ENCODE measurements around the gene GAD2.
"Not testable (repeated sequence)": the region's sequence is repeated elsewhere in the genome, so short reads cannot be mapped to it uniquely, and the experiment has no call there.

GAD2 gene

DNA sequence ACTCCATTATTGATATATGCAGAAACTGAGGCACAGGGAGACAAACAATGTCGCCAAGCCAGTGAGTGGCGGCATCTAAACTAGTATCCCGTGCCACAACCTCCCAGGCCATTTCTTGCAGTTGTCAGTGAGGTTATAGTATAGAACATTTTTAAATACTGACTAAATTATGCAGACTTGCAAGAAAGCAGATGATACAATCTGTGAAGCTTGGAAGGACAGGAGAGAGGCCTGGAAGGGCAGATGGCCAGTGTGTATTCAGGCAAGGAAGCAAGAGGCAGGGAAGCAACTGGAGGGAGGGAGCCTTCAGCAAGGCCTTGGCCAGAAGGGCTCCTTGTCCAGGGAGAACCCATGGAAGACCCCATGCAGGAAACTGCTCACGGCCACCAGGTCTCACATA is 111.2 kb downstream of the GAD2 start:
- Mint-ChIP-seq H3K4me1 (peaks cover 6% of the 10 kb centered on the region), H3K4me3 (no peak overlapping the region), H3K27ac (no peak overlapping the region), H3K27me3 (no peaks in the 10 kb centered on the region), H3K9me3 (no peaks in the 10 kb centered on the region)
- DNase-seq (no peak), ATAC-seq (no peak)

DNA sequence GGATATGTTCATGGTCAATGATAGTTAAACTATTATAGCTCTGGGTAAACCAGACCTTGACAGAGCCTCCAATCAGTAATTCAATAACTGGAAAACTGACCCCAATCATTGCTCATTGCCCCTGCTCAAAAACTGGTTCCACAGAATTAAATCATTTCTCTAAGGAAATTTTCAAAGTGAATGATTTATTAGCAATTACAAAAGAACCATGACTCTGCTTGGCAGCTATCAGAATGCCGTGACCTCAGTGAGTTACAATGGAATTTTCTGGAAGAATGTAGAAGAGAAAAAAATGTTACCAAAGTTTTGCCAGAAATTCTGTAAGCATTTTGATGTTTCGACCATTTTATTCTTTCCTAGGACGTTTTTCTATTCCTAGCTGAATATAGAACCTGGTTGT is 114.8 kb downstream of the GAD2 start:
- Mint-ChIP-seq H3K27me3 (no peaks in the 10 kb centered on the region), H3K9me3 (peaks cover 0 to 6% of the 10 kb centered on the region in 2 donors), H3K4me3 (no peak overlapping the region), H3K27ac (no peak overlapping the region), H3K4me1 (peaks cover 16% of the 10 kb centered on the region)
- no peak for ATAC-seq
- no peak for DNase-seq

GRCh38 chr10:26334232-26334931 is 117.8 kb downstream of the GAD2 start:
- DNase-seq (no peak), ATAC-seq (no peak)
- H3K9me3 Mint-ChIP-seq, result peaks cover 0 to 6% of the 10 kb centered on the region in 2 donors
- H3K4me1 Mint-ChIP-seq, result peaks cover 16% of the 10 kb centered on the region
- no peaks in the 10 kb centered on the region for H3K27me3 Mint-ChIP-seq
- H3K27ac Mint-ChIP-seq, result no peak overlapping the region
- no peak overlapping the region for H3K4me3 Mint-ChIP-seq

GRCh38 chr10:26334932-26335573 is 118.5 kb downstream of the GAD2 start:
- DNase-seq, result peak; percentile 64 to 68

DNA sequence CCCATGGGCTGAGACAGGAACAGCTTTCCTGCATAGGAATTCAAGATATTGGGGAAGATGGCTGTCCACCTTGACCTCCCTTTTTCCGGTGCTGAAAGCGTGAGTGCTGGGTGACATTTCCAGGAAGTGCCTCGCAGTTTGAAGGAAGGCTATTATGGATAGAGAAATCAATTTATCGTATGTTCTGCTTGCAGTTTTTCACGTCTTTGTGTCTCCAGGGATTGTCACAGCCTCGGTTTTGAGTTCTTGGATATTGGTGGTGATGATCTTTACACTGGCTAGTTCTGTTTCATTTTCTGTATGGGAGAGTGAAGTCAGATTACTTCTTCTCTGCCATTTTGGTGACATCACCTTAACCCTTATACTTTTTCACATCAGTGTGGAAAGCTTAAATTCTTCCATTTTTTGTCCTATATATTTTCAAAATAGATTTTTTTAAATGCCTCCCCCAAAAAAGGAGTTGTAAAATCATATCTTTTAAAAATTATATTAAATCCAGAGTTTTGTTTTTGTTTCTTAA is 119.1 kb downstream of the GAD2 start:
- Mint-ChIP-seq H3K27me3 (no peaks in the 10 kb centered on the region), H3K4me1 (peaks cover 10% of the 10 kb centered on the region), H3K27ac (peak overlapping the region; percentile 89 to 94), H3K9me3 (peaks cover 0 to 6% of the 10 kb centered on the region in 2 donors), H3K4me3 (peak overlapping the region; percentile 82)
- ATAC-seq (peak; percentile 67), DNase-seq (no peak)

More at GRCh38 chr10:26334932-26335573, 118.5 kb downstream of the GAD2 start:
- Mint-ChIP-seq H3K4me1 (peaks cover 10% of the 10 kb centered on the region), H3K4me3 (peak overlapping the region; percentile 82), H3K27me3 (no peaks in the 10 kb centered on the region), H3K9me3 (peaks cover 0 to 6% of the 10 kb centered on the region in 2 donors), H3K27ac (peak overlapping the region; percentile 89 to 94)
- ATAC-seq, result peak; percentile 91

DNA sequence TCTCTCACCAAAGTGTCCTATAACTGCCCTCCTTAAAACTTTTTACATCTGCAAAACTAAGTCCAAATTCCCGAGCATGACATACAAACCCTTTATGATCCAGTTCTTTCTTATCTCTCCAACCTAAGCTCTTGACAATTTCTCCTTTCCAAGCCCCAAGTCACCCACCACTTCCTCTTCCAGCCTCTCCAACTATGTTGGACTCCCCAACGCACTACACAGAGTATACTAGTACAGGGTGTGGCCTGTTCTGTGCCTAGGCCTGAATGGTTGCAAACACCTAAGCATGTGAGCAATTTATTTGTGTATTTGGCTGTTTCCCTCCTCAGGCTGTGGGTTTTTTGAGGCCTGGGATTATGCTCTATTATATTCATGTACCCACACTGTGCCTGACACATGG is 120.4 kb downstream of the GAD2 start:
- Mint-ChIP-seq H3K9me3 (peaks cover 4 to 6% of the 10 kb centered on the region in 2 donors), H3K27me3 (no peaks in the 10 kb centered on the region), H3K27ac (no peak overlapping the region), H3K4me1 (peaks cover 18% of the 10 kb centered on the region), H3K4me3 (peak overlapping the region in 1 of 2 donors; percentile 16)
- DNase-seq (no peak), ATAC-seq (no peak)

DNA sequence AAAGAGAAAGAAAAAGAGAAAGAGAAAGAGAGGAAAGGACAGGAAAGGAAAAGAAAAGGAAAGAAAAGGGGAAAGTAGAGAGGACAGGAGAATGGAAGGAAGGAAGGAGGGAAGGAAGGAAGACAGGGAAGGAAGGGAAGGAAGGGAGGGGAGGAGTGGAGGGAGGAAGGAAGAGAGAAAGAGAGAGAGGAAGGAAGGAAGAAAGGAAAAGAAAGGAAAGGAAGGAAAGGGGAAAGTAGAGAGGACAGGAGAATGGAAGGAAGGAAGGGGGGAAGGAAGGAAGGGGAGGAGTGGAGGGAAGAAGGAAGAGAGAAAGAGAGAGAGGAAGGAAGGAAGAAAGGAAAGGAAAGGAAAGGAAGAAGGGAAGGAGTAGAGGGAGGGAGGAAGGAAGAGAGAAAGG is 125.1 kb downstream of the GAD2 start:
- Mint-ChIP-seq H3K27ac (peak overlapping the region; percentile 54 to 88), H3K4me1 (peaks cover 7% of the 10 kb centered on the region), H3K9me3 (peaks cover 0 to 4% of the 10 kb centered on the region in 2 donors), H3K4me3 (peak overlapping the region; percentile 29 to 45), H3K27me3 (no peaks in the 10 kb centered on the region)
- ATAC-seq (no peak), DNase-seq (no peak)

- H3K4me3 Mint-ChIP-seq, DNase-seq: not testable (repeated sequence)
- peak overlapping the region in 1 of 2 donors; percentile 44 for H3K27ac Mint-ChIP-seq
Observed at GRCh38 chr10:26348821-26349417, 132.3 kb downstream of the GAD2 start.

More at GRCh38 chr10:26348821-26349417, 132.3 kb downstream of the GAD2 start:
- not testable (repeated sequence) for H3K4me1 Mint-ChIP-seq, H3K27me3 Mint-ChIP-seq, ATAC-seq
- peaks cover 8 to 10% of the 10 kb centered on the region in 2 donors for H3K9me3 Mint-ChIP-seq

Data from stimulated activated naive CD8-positive, alpha-beta T cell treated with anti-CD3 and anti-CD28 coated beads, Interleukin-15, amount 100 ng/mL, for 72 hours (primary cell).